NCI-H82 treated with DMSO at 0.1 percent for 48 hours (cell line): ENCODE results near the gene GOLGA7B.

Experiments
- DNase-seq: peaks from one replicate; lab custom pipeline; 2025; ENCODE audit not compliant: unreplicated experiment; lab: John Stamatoyannopoulos, UW

GOLGA7B gene

GRCh38 chr10:97866524-97867219 lies 17.0 kb downstream of the GOLGA7B start:
- DNase-seq: no peak

- no peak for DNase-seq
Measured at GRCh38 chr10:97867220-97867800, 17.7 kb downstream of the GOLGA7B start.

- no peak for DNase-seq
Measured at GRCh38 chr10:97868134-97868685, 18.6 kb downstream of the GOLGA7B start.

DNA sequence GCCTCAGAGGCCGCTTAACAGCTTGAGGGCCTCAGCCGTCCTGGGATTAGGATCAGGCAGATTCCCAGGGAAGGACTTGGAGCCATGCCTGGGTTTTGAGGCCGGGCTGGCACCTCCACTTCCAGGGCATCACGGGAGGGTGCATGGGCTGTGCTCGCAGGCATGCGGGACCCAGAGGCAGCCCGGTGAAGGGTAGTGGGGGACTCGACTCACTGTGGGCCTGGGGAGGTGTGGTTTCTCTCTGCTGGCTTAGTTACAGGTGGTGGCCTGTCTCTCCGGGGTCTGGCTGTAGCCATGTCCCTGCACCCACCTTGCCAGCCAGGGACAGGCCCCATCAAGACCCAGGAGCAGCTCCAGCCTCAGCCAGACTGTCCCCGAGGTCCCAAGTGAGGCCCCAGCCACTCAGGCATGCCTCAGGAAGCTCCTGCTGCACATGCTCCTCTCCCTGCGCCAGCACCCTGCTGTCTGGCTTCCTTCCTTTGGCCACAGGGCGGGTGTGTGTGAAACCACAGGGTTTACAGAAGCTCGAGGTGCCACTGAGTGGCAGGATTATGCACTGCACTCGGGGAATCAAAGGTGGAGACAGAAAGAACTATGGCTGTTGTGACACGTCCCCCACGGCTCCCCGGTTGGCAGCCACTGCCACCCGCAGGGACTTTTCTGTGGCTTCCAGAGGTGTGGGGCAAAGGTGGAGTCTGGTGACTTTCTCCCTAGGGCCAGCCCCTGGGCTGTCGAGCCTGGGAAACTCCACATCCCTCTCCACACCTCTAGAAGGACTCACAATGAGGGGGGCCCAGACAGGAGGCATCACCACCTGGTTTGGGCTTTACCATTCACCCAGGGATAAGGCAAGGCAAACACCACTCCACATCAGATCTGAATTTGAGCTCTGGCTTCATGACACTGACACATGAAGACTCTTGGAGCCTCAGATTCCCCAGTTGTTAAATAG lies 19.7 kb downstream of the GOLGA7B start:
- DNase-seq: peak; percentile 42

GRCh38 chr10:97870990-97871389 lies 21.3 kb downstream of the GOLGA7B start:
- DNase-seq: no peak

DNA sequence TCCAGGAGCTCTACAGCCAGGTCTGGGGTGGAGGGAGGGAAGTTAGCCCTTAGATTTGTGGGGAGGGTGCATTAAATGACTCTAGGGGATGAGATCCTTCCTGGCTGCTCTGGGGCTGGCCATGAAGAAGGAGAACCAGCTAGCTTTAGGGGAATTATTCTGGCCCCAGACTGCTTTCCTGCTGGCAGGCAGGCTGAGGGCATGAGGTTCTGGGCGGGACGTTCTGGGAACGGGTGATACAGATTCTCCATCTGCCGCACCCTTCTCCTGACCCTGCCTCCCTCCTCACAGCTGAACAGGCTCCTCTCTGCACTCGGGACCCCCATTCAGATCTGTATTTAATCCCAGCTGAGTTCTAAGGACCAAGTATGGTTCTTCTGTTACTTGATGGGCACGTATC lies 23.9 kb downstream of the GOLGA7B start:
- DNase-seq: no peak

DNA sequence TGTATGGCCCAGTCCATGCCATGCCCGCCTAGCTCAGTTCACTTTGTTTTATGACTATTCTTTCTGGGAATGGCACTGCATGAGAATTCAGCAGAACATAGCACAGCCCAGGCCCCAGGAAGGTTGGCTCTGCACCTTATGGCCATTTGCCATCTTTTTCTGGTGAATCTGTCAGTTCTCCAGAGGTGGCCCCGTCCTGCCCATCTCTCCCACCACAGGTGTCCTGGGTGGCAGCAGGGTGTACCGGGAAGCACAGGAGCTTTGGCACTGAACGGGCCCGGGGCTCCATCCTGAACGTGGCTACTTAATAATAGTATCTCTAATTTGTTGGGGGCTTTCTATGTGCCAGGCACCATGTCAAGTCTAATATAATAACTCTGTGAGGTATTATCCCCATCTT lies 24.7 kb downstream of the GOLGA7B start:
- no peak for DNase-seq

DNA sequence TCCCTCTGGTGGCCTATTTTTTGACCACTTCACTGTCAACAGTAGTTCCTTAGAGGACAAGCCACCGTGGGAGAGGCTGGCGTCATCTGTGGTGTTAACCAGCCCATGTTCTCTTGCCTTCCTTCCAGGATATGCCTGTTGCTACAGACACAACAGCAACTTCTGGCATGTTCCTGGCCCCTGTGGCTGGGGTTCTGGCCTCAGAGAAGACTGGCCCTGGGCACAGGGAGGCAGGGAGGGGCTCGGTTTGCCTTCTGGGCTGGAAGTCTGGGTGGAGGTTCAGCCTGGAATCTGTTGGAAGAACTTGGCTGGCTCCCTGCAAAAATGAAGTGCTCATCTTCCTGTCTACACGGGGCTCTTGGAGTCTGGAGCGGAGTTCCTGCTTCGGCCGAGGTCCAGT lies 25.7 kb downstream of the GOLGA7B start:
- DNase-seq: no peak

DNA sequence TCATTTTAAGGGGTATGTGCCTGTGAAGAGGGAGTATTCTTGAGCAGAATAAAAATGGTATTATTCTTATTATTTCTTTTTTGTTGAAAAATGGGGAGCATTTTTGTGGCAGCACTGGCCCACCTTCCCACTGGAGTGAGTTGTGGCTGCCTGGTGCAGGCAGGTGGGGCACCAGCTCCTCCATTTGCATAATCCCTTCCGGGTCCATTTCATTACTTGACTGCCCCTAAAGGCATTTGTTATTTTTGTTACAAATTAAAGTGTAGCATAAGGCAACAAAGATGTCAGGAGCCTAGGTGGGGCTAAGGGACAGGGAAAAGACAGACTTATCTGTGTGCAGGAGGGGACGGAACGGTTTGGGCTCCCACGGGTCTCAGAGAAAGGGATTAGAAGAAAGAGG lies 26.8 kb downstream of the GOLGA7B start:
- no peak for DNase-seq

DNA sequence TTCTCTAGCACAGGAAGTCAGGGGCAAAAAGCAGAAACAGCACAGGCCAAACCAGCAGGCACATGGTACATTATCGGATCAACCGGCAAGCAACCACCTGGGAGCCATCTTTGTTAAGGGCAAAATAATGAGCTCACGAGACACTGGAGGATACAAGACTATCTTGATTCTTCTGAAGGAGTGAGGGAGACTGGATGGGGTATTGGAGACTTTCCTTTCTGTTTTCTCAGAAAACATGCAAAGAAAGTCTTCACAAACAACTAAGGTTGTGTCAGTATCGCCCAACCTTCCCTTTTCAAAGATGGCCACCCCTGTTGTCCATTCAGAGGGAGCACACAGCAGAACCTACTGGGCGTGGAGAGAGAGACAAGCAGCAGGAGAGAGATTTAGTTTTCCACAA lies 29.6 kb downstream of the GOLGA7B start:
- no peak for DNase-seq

GRCh38 chr10:97880109-97880508 lies 30.5 kb downstream of the GOLGA7B start:
- no peak for DNase-seq

- DNase-seq: no peak
Measured at GRCh38 chr10:97882142-97883091, 32.8 kb downstream of the GOLGA7B start.

GRCh38 chr10:97883092-97883485 lies 33.4 kb downstream of the GOLGA7B start:
- no peak for DNase-seq

DNA sequence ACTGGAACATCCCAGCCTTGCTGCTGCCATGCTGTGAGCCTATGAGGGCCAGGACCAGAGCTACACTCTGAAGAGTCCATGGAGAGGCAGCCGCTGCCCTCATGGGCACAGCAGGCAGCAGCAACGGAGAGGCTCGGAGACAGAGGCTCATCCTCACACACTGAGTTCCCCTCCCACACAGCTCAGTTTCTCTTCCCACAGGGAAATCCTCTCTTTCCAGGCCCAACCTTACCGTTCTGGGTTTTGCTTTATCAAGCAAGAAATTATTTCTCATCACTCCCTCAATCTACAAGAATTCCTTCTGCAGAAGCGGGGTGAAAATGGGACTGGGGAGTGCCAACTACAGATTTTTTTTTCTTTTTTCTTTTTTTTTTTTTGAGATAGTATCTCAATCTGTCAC lies 36.6 kb downstream of the GOLGA7B start:
- DNase-seq: no peak

- no peak for DNase-seq
Measured at GRCh38 chr10:97887399-97887798, 37.8 kb downstream of the GOLGA7B start.

DNA sequence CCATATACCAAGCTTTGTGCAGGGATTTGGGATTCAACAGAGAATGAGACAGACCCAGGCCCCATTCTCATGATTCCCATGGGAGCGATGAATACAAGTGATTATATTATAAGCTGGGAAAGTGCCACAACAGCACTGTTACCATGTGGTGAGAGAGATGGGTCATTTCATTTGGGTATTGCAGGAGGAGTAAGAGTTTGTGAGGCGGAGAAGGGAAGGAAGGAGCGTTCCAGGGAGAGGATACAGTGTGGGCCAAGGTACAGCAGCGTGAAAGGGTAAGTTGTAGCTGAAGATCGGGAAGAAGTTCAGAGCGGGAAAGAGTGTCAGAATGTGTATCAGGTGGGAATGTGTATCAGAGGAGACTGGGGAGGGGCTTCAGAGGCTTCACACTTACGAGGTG lies 38.5 kb downstream of the GOLGA7B start:
- DNase-seq: no peak

DNA sequence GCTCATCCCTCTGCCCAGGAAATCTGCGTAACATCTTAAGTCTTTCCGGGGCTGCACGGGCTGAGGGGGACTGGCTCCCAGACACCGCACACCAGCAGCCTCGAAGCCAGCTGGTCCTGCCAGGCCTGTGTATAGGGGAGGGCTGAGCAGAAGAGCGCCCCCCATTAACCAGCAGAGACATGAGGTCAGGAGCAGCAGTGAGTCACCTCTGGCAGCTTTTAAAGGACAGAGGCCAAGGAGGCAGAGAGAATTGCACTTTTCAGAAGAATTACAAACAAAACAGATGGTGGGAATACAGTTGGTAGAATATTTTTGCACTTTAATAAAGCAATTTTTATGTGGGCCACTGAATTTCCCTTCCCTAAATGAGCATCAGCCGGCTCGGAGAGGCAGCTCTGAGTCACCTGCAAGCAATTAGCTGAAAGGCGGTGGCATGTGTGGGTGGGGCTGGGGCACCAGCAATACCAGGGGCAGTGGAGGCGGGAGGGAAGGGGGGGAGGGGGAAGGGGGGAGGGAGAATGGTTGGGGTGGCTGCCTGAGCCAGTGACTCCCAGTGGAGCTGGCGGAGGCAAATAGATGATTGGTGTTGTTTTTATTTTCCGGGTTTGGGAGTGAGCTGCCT lies 39.1 kb downstream of the GOLGA7B start:
- DNase-seq: no peak

DNA sequence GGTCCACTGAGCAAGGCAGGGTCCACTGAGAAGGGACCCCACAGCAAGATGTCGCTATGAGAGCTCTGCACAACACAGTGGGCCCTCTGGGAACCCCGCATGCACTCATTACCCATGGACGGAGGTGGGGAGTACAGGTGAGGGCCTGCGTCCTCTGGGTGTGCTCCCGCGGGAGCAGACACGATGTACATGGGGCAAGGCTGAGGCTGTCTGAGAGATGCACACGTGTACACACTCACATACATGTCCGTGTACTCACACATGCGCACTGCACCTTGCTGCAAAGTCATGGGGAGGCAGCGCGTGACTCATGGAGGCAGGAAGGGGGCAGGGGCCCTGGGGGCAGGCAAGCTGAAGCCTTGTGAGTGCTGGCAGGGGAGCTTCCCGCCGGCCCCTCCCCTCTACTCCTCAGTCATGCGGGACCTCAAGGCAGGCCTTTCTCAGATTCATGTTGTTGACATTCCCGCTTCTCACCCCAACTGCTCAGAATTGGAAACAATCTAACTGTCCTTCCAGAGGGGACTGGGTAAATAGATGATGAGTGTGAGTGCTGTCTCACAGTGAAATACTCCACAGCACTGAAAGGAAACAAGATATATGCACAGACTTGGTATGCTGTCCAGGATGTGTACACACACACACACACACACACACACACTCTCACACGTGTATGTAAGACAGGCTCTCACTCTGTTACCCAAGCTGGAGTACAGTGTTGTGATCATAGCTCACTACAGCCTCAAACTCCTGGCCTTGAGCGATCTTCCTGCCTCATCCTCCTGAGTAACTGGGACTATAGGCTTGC lies 40.0 kb downstream of the GOLGA7B start:
- no peak for DNase-seq

DNA sequence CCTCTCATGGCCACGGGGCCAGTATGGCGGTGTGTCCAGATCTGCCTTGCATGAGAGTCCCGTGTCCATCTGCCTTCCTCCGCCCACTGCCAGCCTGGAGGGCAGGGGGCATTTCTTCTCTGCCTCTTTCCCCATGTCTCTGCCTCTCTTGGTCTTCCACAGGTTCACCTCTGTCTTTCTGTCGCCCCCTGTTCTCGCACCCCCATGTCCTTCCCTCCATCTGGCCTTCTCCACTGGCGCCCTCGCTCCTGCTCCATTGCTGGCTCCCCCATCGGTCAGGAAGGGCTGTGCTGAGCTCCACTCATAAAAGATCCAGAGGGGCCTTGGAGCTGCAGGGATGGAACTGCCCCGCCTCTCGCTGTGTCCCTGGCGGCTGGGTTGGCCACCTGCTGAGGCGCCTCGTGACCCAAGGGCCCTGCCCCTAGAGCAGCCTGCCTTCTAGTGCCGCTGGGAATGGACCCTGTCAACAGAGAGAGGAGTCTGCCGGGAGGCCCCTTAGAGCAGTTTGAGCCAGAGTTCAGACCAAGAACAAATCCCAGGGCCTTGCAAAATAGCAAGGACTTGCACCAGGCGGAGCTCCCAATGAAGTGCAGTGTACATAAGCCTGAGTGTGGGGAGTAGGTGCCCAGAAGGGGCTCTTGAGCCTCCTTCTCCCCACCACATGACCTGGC lies 42.0 kb downstream of the GOLGA7B start:
- no peak for DNase-seq
